H1 (cell line): Measurements from ENCODE around the gene SFMBT2. TPM values are rescaled to one million over a fixed set of nuclear protein-coding genes. Genes with fewer than 3 reads are reported as not detected.

Experiments
- CTCF ChIA-PET: fragments of 300-600 bp; sonication (Branson Sonifier 250); formaldehyde crosslinking; loops from one replicate; lab custom pipeline; 2021; ENCODE audit not compliant: partially characterized antibody; lab: Charles Lee
- POLR2A ChIA-PET: fragments of 300-600 bp; sonication (Branson Sonifier 250); formaldehyde crosslinking; loops from one replicate; lab custom pipeline; 2021; ENCODE audit warnings: inconsistent platforms; ENCODE audit not compliant: partially characterized antibody; lab: Charles Lee
- DNase-seq, 2 experiments: peaks; one replicate each; pipeline versions ENCODE4 v3.0.0 to v3.0.0-alpha.2; 2010 to 2022; ENCODE audit warnings: low spot score in 2 of 2, low read depth in 1 of 2, mixed read lengths in 1 of 2
- FAIRE-seq: peaks from 2 replicates; lab custom pipeline; 2011; peaks lifted over from hg19 to GRCh38; lab: Jason Lieb, UNC
- H2AFZ ChIP-seq: 2 replicates; pipeline ENCODE4 v1.8.1; 2012; ENCODE audit warnings: low read length, inconsistent platforms
- H2AK5ac ChIP-seq: 2 replicates; pipeline ENCODE4 v1.6.1; 2013; ENCODE audit warnings: low read depth, low read length
- H2BK120ac ChIP-seq: replicated peaks from 2 replicates; pipeline ENCODE3; 2013; ENCODE audit warnings: low read depth, low read length, inconsistent platforms
- H2BK12ac ChIP-seq: 2 replicates; pipeline ENCODE4 v1.6.1; 2013; ENCODE audit warnings: low read depth, low read length
- H2BK15ac ChIP-seq: 2 replicates; pipeline ENCODE4 v1.6.1; 2013; ENCODE audit warnings: low read length
- H2BK20ac ChIP-seq: 2 replicates; pipeline ENCODE4 v1.6.1; 2013; ENCODE audit warnings: low read length
- H2BK5ac ChIP-seq: 2 replicates; pipeline ENCODE4 v1.6.1; 2013; ENCODE audit warnings: low read depth, low read length
- H3K14ac ChIP-seq: 2 replicates; pipeline ENCODE4 v1.6.1; 2013; ENCODE audit warnings: inconsistent platforms; ENCODE audit not compliant: insufficient read length
- H3K18ac ChIP-seq: 2 replicates; pipeline ENCODE4 v1.6.1; 2013; ENCODE audit warnings: low read length; ENCODE audit errors: extremely low read depth
- H3K23ac ChIP-seq: 2 replicates; pipeline ENCODE4 v1.6.1; 2013; ENCODE audit warnings: inconsistent platforms; ENCODE audit not compliant: insufficient read length
- H3K23me2 ChIP-seq: 2 replicates; pipeline ENCODE4 v1.6.1; 2013; ENCODE audit warnings: low read depth, low read length
- H3K27ac ChIP-seq: 2 replicates; pipeline ENCODE4 v1.6.1; 2011; ENCODE audit warnings: low read depth, low read length, inconsistent platforms
- H3K27me3 ChIP-seq, 4 experiments: replicated peaks in 1 of 4; 1 replicate in 1 of 4; 2 replicates in 3 of 4; pipeline versions ENCODE4 v1.6.1 to v1.8.1; 2011 to 2013; ENCODE audit warnings: low read length in 3 of 4, mild to moderate bottlenecking in 3 of 4, inconsistent platforms in 2 of 4, mixed read lengths in 2 of 4, moderate library complexity in 1 of 4; ENCODE audit not compliant: control insufficient read depth in 3 of 4, insufficient read depth in 3 of 4; ENCODE audit errors: extremely low read depth in 1 of 4
- H3K36me3 ChIP-seq, 4 experiments: 2 replicates each; pipeline versions ENCODE4 v1.6.1 to v1.8.1; 2011 to 2013; ENCODE audit warnings: mild to moderate bottlenecking in 4 of 4, low read length in 3 of 4, moderate library complexity in 2 of 4, control low read depth in 1 of 4, inconsistent platforms in 1 of 4; ENCODE audit not compliant: insufficient read depth in 4 of 4, control insufficient read depth in 2 of 4
- H3K4ac ChIP-seq: replicated peaks from 2 replicates; pipeline ENCODE3; 2013; ENCODE audit warnings: low read length, low read depth, mixed read lengths, inconsistent platforms; ENCODE audit not compliant: insufficient read length
- H3K4me1 ChIP-seq, 4 experiments: replicated peaks in 1 of 4; 1 replicate in 1 of 4; 2 replicates in 3 of 4; pipeline versions ENCODE4 v1.6.1 to v1.8.1; 2011 to 2013; ENCODE audit warnings: low read length in 3 of 4, inconsistent platforms in 2 of 4, mixed read lengths in 1 of 4; ENCODE audit not compliant: insufficient read depth in 4 of 4, control insufficient read depth in 3 of 4
- H3K4me2 ChIP-seq, 2 experiments: 2 replicates each; pipeline versions ENCODE4 v1.6.1 to v1.8.1; 2011 to 2013; ENCODE audit warnings: low read depth in 2 of 2, low read length in 2 of 2, control low read depth in 1 of 2, inconsistent platforms in 1 of 2, mild to moderate bottlenecking in 1 of 2; ENCODE audit not compliant: insufficient read depth in 1 of 2
- H3K4me3 ChIP-seq, 4 experiments: fragments of 200-600, 300-600 bp in 1 of 4; sonication (generic), shearing (Covaris generic), sonication (Bioruptor Twin) in 1 of 4; 2 replicates each; pipeline versions ENCODE4 v1.5.1 to v1.8.1; 2011 to 2016; ENCODE audit warnings: low read length in 4 of 4, low read depth in 3 of 4, control low read depth in 2 of 4, inconsistent platforms in 2 of 4, mild to moderate bottlenecking in 2 of 4, mixed read lengths in 1 of 4, moderate library complexity in 1 of 4; ENCODE audit not compliant: insufficient read depth in 2 of 4; ENCODE audit errors: extremely low read depth in 1 of 4
- H3K56ac ChIP-seq: replicated peaks from 2 replicates; pipeline ENCODE3; 2013; ENCODE audit warnings: low read depth, mild to moderate bottlenecking, mixed read lengths, low read length, inconsistent platforms; ENCODE audit not compliant: insufficient read length
- H3K79me1 ChIP-seq: 2 replicates; pipeline ENCODE4 v1.6.1; 2013; ENCODE audit warnings: low read depth, low read length, control low read depth
- H3K79me2 ChIP-seq, 2 experiments: 2 replicates each; pipeline versions ENCODE4 v1.6.1 to v1.8.1; 2012 to 2013; ENCODE audit warnings: low read length in 2 of 2, mild to moderate bottlenecking in 2 of 2, inconsistent platforms in 1 of 2; ENCODE audit not compliant: insufficient read depth in 2 of 2, control insufficient read depth in 1 of 2
- H3K9ac ChIP-seq, 4 experiments: replicated peaks in 1 of 4; 1 replicate in 1 of 4; 2 replicates in 3 of 4; pipeline versions ENCODE4 v1.6.1 to v1.8.1; 2011 to 2013; ENCODE audit warnings: low read depth in 3 of 4, low read length in 3 of 4, control low read depth in 2 of 4, mild to moderate bottlenecking in 2 of 4, moderate library complexity in 2 of 4, inconsistent platforms in 1 of 4; ENCODE audit errors: extremely low read depth in 1 of 4
- H3K9me3 ChIP-seq, 2 experiments: 2 replicates each; pipeline versions ENCODE4 v1.6.1 to v1.8.1; 2012 to 2013; ENCODE audit warnings: mild to moderate bottlenecking in 2 of 2, moderate library complexity in 2 of 2, control low read depth in 1 of 2, inconsistent platforms in 1 of 2, low read depth in 1 of 2, low read length in 1 of 2, mixed read lengths in 1 of 2; ENCODE audit not compliant: insufficient read depth in 2 of 2
- H4K20me1 ChIP-seq, 2 experiments: replicated peaks in 1 of 2; 2 replicates each; pipeline versions ENCODE3 to v1.8.1; 2011 to 2013; ENCODE audit warnings: inconsistent platforms in 2 of 2, low read length in 2 of 2, mild to moderate bottlenecking in 1 of 2; ENCODE audit not compliant: insufficient read depth in 2 of 2, control insufficient read depth in 1 of 2
- H4K5ac ChIP-seq: 2 replicates; pipeline ENCODE4 v1.6.1; 2013; ENCODE audit warnings: low read length, low read depth, mixed read lengths, inconsistent platforms; ENCODE audit not compliant: insufficient read length
- H4K8ac ChIP-seq: 2 replicates; pipeline ENCODE4 v1.8.0; 2013; ENCODE audit warnings: mild to moderate bottlenecking, moderate library complexity, low read length, inconsistent platforms; ENCODE audit not compliant: insufficient read depth; ENCODE audit errors: extremely low read depth
- H4K91ac ChIP-seq: replicated peaks from 2 replicates; pipeline ENCODE3; 2013; ENCODE audit warnings: low read length, mixed read lengths, inconsistent platforms; ENCODE audit not compliant: insufficient read length
- ATF3 ChIP-seq: IDR thresholded peaks from 2 replicates; pipeline ENCODE4 v1.6.1; 2011; ENCODE audit warnings: low read depth, mild to moderate bottlenecking, low read length; ENCODE audit not compliant: insufficient read depth
- BCL11A ChIP-seq, 2 experiments: IDR thresholded peaks; one replicate each; pipeline ENCODE4 v1.6.1; 2011; ENCODE audit warnings: low read depth in 2 of 2, low read length in 2 of 2, mild to moderate bottlenecking in 2 of 2
- CTCF ChIP-seq, 3 experiments: IDR thresholded peaks; 1 replicate in 2 of 3; 2 replicates in 1 of 3; pipeline versions ENCODE4 v1.5.1 to v1.6.1; 2011; ENCODE audit warnings: low read length in 3 of 3, mild to moderate bottlenecking in 3 of 3, inconsistent platforms in 2 of 3, low read depth in 1 of 3, moderate library complexity in 1 of 3; ENCODE audit not compliant: insufficient read depth in 1 of 3; ENCODE audit errors: control extremely low read depth in 1 of 3
- HDAC2 ChIP-seq, 2 experiments: fragments of 300-600 bp in 1 of 2; sonication (generic) in 1 of 2; IDR thresholded peaks; 2 replicates each; pipeline ENCODE4 v1.6.1; 2011 to 2012; ENCODE audit warnings: low read depth in 2 of 2, low read length in 2 of 2, mild to moderate bottlenecking in 2 of 2, moderate library complexity in 2 of 2, borderline replicate concordance in 1 of 2, inconsistent platforms in 1 of 2
- JUND ChIP-seq: IDR thresholded peaks from 2 replicates; pipeline ENCODE4 v1.6.1; 2011; ENCODE audit warnings: mild to moderate bottlenecking, improper control_type of control experiment, low read length
- NANOG ChIP-seq: IDR thresholded peaks from 2 replicates; pipeline ENCODE4 v1.6.1; 2011; ENCODE audit warnings: low read length, low read depth, mild to moderate bottlenecking, inconsistent platforms; ENCODE audit not compliant: insufficient read depth, poor library complexity, severe bottlenecking
- RFX5 ChIP-seq: IDR thresholded peaks from 2 replicates; pipeline ENCODE4 v1.6.1; 2011; ENCODE audit warnings: low read depth, low read length, improper control_type of control experiment, borderline replicate concordance
- SP4 ChIP-seq: IDR thresholded peaks from 2 replicates; pipeline ENCODE4 v1.6.1; 2012; ENCODE audit warnings: low read length, inconsistent platforms
- TBP ChIP-seq: IDR thresholded peaks from 2 replicates; pipeline ENCODE4 v1.6.1; 2011; ENCODE audit warnings: low read depth, low read length, improper control_type of control experiment
- TCF12 ChIP-seq: IDR thresholded peaks from 2 replicates; pipeline ENCODE4 v1.6.1; 2011; ENCODE audit warnings: low read depth, mild to moderate bottlenecking, low read length
- TEAD4 ChIP-seq: IDR thresholded peaks from 2 replicates; pipeline ENCODE4 v1.6.1; 2012; ENCODE audit warnings: low read depth, low read length, inconsistent platforms, mixed read lengths
- WGBS, 2 experiments: shearing (Covaris generic) in 1 of 2; methylation state at CpG; one replicate each; pipeline versions ENCODE4 v1.1.6 to v1.1.7; 2013 to 2015; ENCODE audit warnings: low lambda C conversion rate in 2 of 2, mixed read lengths in 2 of 2, inconsistent platforms in 1 of 2, low coverage in 1 of 2, missing lambda C conversion rate in 1 of 2; ENCODE audit not compliant: insufficient replicate concordance in 2 of 2, insufficient coverage in 1 of 2, insufficient read length in 1 of 2; ENCODE audit errors: extremely low coverage in 1 of 2, missing lambda C conversion rate in 1 of 2; 5-methylcytosine and 5-hydroxymethylcytosine counted together
- polyA plus RNA-seq, 7 experiments: library from polyadenylated mRNA; depleted of rRNA in 3 of 7; stranded (reverse) in 5 of 7; unstranded in 2 of 7; fragments of >200 nt in 5 of 7; fragments of 200-250 nt in 2 of 7; gene quantifications; 1 replicate in 5 of 7; 2 replicates in 1 of 7; 4 replicates in 1 of 7; pipeline versions ENCODE4 v1.2.1 to v1.2.3, GENCODE V29; 2011 to 2013; ENCODE audit warnings: missing spikeins in 2 of 7, mixed read lengths in 2 of 7
- total RNA-seq: library from RNA; stranded (reverse); fragmentation: NEBNext Ultra II Directional; extraction: Animal tissue kit (Norgen Biotek cat#: 25700); gene quantifications from 2 replicates; pipeline ENCODE4 v1.2.1, GENCODE V29; 2021

The SFMBT2 gene
- total and polyA plus RNA-seq, 2 of the 8 experiments (the other 6 are each of a cell fraction or from before 2014, with no cell fraction given), result 2.9 to 11.0 TPM

DNA sequence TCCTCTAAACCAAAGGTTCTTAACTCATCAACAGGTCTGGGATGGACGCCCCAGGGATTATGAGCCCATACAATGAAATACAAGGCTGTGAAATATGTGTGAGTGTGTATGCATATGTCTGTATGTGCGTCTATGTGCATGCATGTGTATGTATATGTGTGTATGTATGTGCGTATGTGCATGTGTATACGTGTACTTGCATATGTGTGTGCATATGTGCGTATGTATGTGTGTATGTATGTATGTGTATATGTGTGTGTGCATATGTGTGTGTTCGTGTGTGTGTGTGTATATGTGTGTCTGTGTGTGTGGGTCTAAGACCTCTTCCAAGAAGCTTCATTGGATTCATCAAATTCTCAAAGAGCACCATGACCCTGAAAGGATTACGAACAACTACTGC is 112.3 kb downstream of the SFMBT2 start:
- no peak overlapping the region for H3K4me3 ChIP-seq
- H3K18ac ChIP-seq, result no peak overlapping the region
- no peaks in the 10 kb centered on the region for H3K36me3 ChIP-seq
- H3K27me3 ChIP-seq, result no peaks in the 10 kb centered on the region
- H2AK5ac ChIP-seq, result no peak overlapping the region
- no peak overlapping the region for H3K4me2 ChIP-seq
- H4K8ac ChIP-seq, result no peak overlapping the region
- 84% methylated on average over 7 of the region's 7 CpGs; no CpG with 5 or more reads in 1 of the 2 experiments for WGBS, 2 experiments
- no peak overlapping the region for H2BK120ac ChIP-seq
- H3K14ac ChIP-seq, result no peak overlapping the region
- peaks cover 9% of the 10 kb centered on the region for H3K79me1 ChIP-seq
- H4K91ac ChIP-seq, result no peak overlapping the region
- no peak overlapping the region for H3K27ac ChIP-seq
- H2BK5ac ChIP-seq, result no peak overlapping the region
- no peak overlapping the region for H4K5ac ChIP-seq
- no peaks in the 10 kb centered on the region for H3K9me3 ChIP-seq
- no peaks in the 10 kb centered on the region for H3K23me2 ChIP-seq
- peaks cover 4 to 22% of the 10 kb centered on the region in 2 experiments; a peak in 2 of 4 replicates for H3K79me2 ChIP-seq
- POLR2A ChIA-PET, result no interaction called here
- peaks cover 2 to 8% (median 3%) of the 10 kb centered on the region in 4 experiments; a peak in 6 of 7 replicates for H3K4me1 ChIP-seq
- H4K20me1 ChIP-seq, result peaks cover 0 to 5% of the 10 kb centered on the region in 2 experiments
- H2AFZ ChIP-seq, result no peak overlapping the region
- CTCF ChIA-PET, result no interaction called here
- H3K9ac ChIP-seq, result no peak overlapping the region
- no peak overlapping the region for H2BK12ac ChIP-seq
- H3K56ac ChIP-seq, result no peak overlapping the region
- H3K23ac ChIP-seq, result no peak overlapping the region
- H3K4ac ChIP-seq, result no peak overlapping the region
- H2BK15ac ChIP-seq, result no peak overlapping the region
- no peak overlapping the region for H2BK20ac ChIP-seq
- DNase-seq (no peak), FAIRE-seq (no peak)
- TF ChIP-seq SP4 (no peak), NANOG (no peak), CTCF (IDR thresholded peaks at IDR 0.05; ENCODE audit: control extremely low read depth in 1 of 3, insufficient read depth in 1 of 3, low read depth in 1 of 3, low read length in 3 of 3) (no peak), TBP (no peak), ATF3 (no peak), RFX5 (no peak), TEAD4 (no peak), TCF12 (no peak), HDAC2 (IDR thresholded peaks at IDR 0.05; ENCODE audit: borderline replicate concordance in 1 of 2, low read depth in 2 of 2, low read length in 2 of 2) (no peak), BCL11A (IDR thresholded peaks at IDR 0.05; ENCODE audit: low read depth in 2 of 2, low read length in 2 of 2) (no peak), JUND (no peak)
